IMR-90 (cell line): ENCODE measurements around the gene LYSMD2. TPM values are rescaled to one million over a fixed set of nuclear protein-coding genes. Genes with fewer than 3 reads are reported as not detected.

ENCODE experiments used
- ATAC-seq: fragments of 200-7000 bp; cut with Tn5 transposase; 2 replicates; pipeline ENCODE4 v1.9.1; 2020; ENCODE audit warnings: low read depth, mild to moderate bottlenecking, moderate library complexity
- BruUV-seq: library from RNA; stranded (reverse); fragments of 400-500 nt; replicated peaks from 2 replicates; lab custom pipeline; 2021; lab: Mats Ljungman, UMichigan
- CTCF ChIA-PET: fragments of 300-600 bp; formaldehyde crosslinking; extraction: SDS; loops from one replicate; lab custom pipeline; 2021; ENCODE audit warnings: antibody characterized with exemption; lab: Yijun Ruan, JAX
- POLR2A ChIA-PET: fragments of 300-600 bp; sonication (Branson Sonifier 250); formaldehyde crosslinking; loops from one replicate; lab custom pipeline; 2022; ENCODE audit warnings: antibody characterized with exemption; ENCODE audit not compliant: unreplicated experiment; lab: Charles Lee
- DNase-seq: peaks from one replicate; pipeline ENCODE4 v3.0.0; 2013
- H2AFZ ChIP-seq: replicated peaks from 2 replicates; pipeline ENCODE3; 2013; ENCODE audit warnings: low read length, mild to moderate bottlenecking; ENCODE audit not compliant: poor library complexity
- H2AK5ac ChIP-seq: 2 replicates; pipeline ENCODE4 v1.6.1; 2013; ENCODE audit warnings: low read depth, low read length, inconsistent platforms
- H2AK9ac ChIP-seq: replicated peaks from 2 replicates; pipeline ENCODE3; 2013; ENCODE audit warnings: mild to moderate bottlenecking, low read depth, low read length, moderate library complexity; ENCODE audit not compliant: poor library complexity
- H2BK120ac ChIP-seq: 2 replicates; pipeline ENCODE4 v1.6.1; 2013; ENCODE audit warnings: low read depth, low read length, inconsistent platforms
- H2BK15ac ChIP-seq: 3 replicates; pipeline ENCODE4 v1.6.1; 2013; ENCODE audit warnings: low read depth, low read length, inconsistent platforms
- H2BK20ac ChIP-seq: 2 replicates; pipeline ENCODE4 v1.6.1; 2013; ENCODE audit warnings: low read depth, mild to moderate bottlenecking, inconsistent platforms, low read length, moderate library complexity
- H2BK5ac ChIP-seq: 2 replicates; pipeline ENCODE4 v1.6.1; 2013; ENCODE audit warnings: mild to moderate bottlenecking, low read depth, low read length, inconsistent platforms; ENCODE audit not compliant: poor library complexity, severe bottlenecking
- H3K14ac ChIP-seq: replicated peaks from 2 replicates; pipeline ENCODE4 v1.6.1; 2013; ENCODE audit warnings: low read depth, low read length, inconsistent platforms
- H3K18ac ChIP-seq: 2 replicates; pipeline ENCODE4 v1.6.1; 2013; ENCODE audit warnings: low read depth, low read length, control low read depth
- H3K23ac ChIP-seq: 2 replicates; pipeline ENCODE4 v1.6.1; 2013; ENCODE audit warnings: low read depth, low read length, inconsistent platforms
- H3K27ac ChIP-seq: 2 replicates; pipeline ENCODE4 v1.5.1; 2013; ENCODE audit warnings: mild to moderate bottlenecking, control low read depth, low read length; ENCODE audit not compliant: insufficient read depth
- H3K27me3 ChIP-seq: 2 replicates; pipeline ENCODE4 v1.6.1; 2013; ENCODE audit warnings: low read length; ENCODE audit not compliant: control insufficient read depth, insufficient read depth
- H3K36me3 ChIP-seq: 2 replicates; pipeline ENCODE4 v1.6.1; 2013; ENCODE audit warnings: low read length, mixed read lengths; ENCODE audit not compliant: control insufficient read depth, insufficient read depth
- H3K4ac ChIP-seq: 2 replicates; pipeline ENCODE4 v1.6.1; 2013; ENCODE audit warnings: low read depth, low read length, inconsistent platforms
- H3K4me1 ChIP-seq: 2 replicates; pipeline ENCODE4 v1.6.1; 2013; ENCODE audit warnings: low read length, mixed read lengths; ENCODE audit not compliant: control insufficient read depth, insufficient read depth
- H3K4me2 ChIP-seq: 2 replicates; pipeline ENCODE4 v1.6.1; 2013; ENCODE audit warnings: low read depth, mild to moderate bottlenecking, control low read depth, low read length, moderate library complexity
- H3K4me3 ChIP-seq: 2 replicates; pipeline ENCODE4 v1.5.1; 2013; ENCODE audit warnings: low read depth, mild to moderate bottlenecking, control low read depth, low read length, moderate library complexity; ENCODE audit not compliant: insufficient read depth
- H3K56ac ChIP-seq: 2 replicates; pipeline ENCODE4 v1.6.1; 2013; ENCODE audit warnings: low read length, inconsistent platforms; ENCODE audit not compliant: insufficient read depth; ENCODE audit errors: extremely low read depth
- H3K79me1 ChIP-seq, 2 experiments: 2 replicates each; pipeline ENCODE4 v1.6.1; 2013; ENCODE audit warnings: low read length in 2 of 2, inconsistent platforms in 1 of 2, low read depth in 1 of 2
- H3K9ac ChIP-seq: 2 replicates; pipeline ENCODE4 v1.6.1; 2013; ENCODE audit warnings: low read depth, low read length, control low read depth
- H3K9me1 ChIP-seq: 2 replicates; pipeline ENCODE4 v1.6.1; 2013; ENCODE audit warnings: low read length, inconsistent platforms; ENCODE audit not compliant: insufficient read depth
- H3K9me3 ChIP-seq: 2 replicates; pipeline ENCODE4 v1.6.1; 2013; ENCODE audit warnings: low read length; ENCODE audit not compliant: control insufficient read depth, insufficient read depth
- H4K20me1 ChIP-seq: 2 replicates; pipeline ENCODE4 v1.6.1; 2013; ENCODE audit warnings: low read length, inconsistent platforms; ENCODE audit not compliant: insufficient read depth
- H4K5ac ChIP-seq: 2 replicates; pipeline ENCODE4 v1.6.1; 2013; ENCODE audit warnings: mild to moderate bottlenecking, low read depth, low read length, control low read depth
- H4K8ac ChIP-seq, 2 experiments: 2 replicates each; pipeline ENCODE4 v1.6.1; 2013; ENCODE audit warnings: low read depth in 2 of 2, low read length in 2 of 2, control low read depth in 1 of 2, inconsistent platforms in 1 of 2
- H4K91ac ChIP-seq: 2 replicates; pipeline ENCODE4 v1.6.1; 2013; ENCODE audit warnings: low read depth, low read length, inconsistent platforms; ENCODE audit not compliant: insufficient read depth
- BHLHE40 ChIP-seq: fragments of 150-350 bp; IDR thresholded peaks from 2 replicates; pipeline ENCODE4 v1.6.1; 2016; ENCODE audit warnings: mild to moderate bottlenecking, low read depth, low read length
- CEBPB ChIP-seq: IDR thresholded peaks from 2 replicates; pipeline ENCODE4 v1.6.1; 2012; ENCODE audit warnings: low read depth, low read length, improper control_type of control experiment
- FOS ChIP-seq: fragments of 150-350 bp; IDR thresholded peaks from 2 replicates; pipeline ENCODE4 v1.6.1; 2016; ENCODE audit warnings: low read depth, low read length
- MAFK ChIP-seq: IDR thresholded peaks from 2 replicates; pipeline ENCODE4 v1.6.1; 2012; ENCODE audit warnings: low read depth, low read length, improper control_type of control experiment
- MAZ ChIP-seq: IDR thresholded peaks from 2 replicates; pipeline ENCODE4 v1.6.1; 2012; ENCODE audit warnings: low read depth, mild to moderate bottlenecking, low read length, improper control_type of control experiment, moderate library complexity, borderline replicate concordance
- MXI1 ChIP-seq: IDR thresholded peaks from 2 replicates; pipeline ENCODE4 v1.6.1; 2012; ENCODE audit warnings: low read depth, mild to moderate bottlenecking, low read length, moderate library complexity, borderline replicate concordance
- POLR2A ChIP-seq: IDR thresholded peaks from 2 replicates; pipeline ENCODE4 v1.6.1; 2012; ENCODE audit warnings: mild to moderate bottlenecking, low read depth, low read length
- RAD21 ChIP-seq: IDR thresholded peaks from 2 replicates; pipeline ENCODE4 v1.6.1; 2012; ENCODE audit warnings: low read length, improper control_type of control experiment
- RCOR1 ChIP-seq: IDR thresholded peaks from 2 replicates; pipeline ENCODE4 v1.6.1; 2012; ENCODE audit warnings: mild to moderate bottlenecking, low read length, improper control_type of control experiment; ENCODE audit not compliant: insufficient replicate concordance
- RFX5 ChIP-seq: IDR thresholded peaks from 2 replicates; pipeline ENCODE4 v1.8.0; 2012; ENCODE audit warnings: low read depth, mild to moderate bottlenecking, low read length, moderate library complexity
- SMC3 ChIP-seq: fragments of 150-350 bp; IDR thresholded peaks from 2 replicates; pipeline ENCODE4 v1.6.1; 2016; ENCODE audit warnings: low read depth, mild to moderate bottlenecking, antibody characterized with exemption, low read length, moderate library complexity
- whole genome bisulfite sequencing, 2 experiments: methylation state at CpG; one replicate each; pipeline versions ENCODE4 v1.1.5 to v1.1.7; 2013; ENCODE audit warnings: missing lambda C conversion rate in 2 of 2; ENCODE audit not compliant: insufficient read length in 1 of 2; ENCODE audit errors: extremely low coverage in 2 of 2; 5-methylcytosine and 5-hydroxymethylcytosine counted together
- dilution Hi-C: fragments of 300-500 bp; cut with HindIII; formaldehyde crosslinking; loops from one replicate; pipeline ENCODE4 v1.14.3; 2018; ENCODE audit warnings: low sequenced_read_pairs; ENCODE audit not compliant: unreplicated experiment
- in situ Hi-C: fragments of 300-500 bp; cut with MboI; formaldehyde crosslinking; loops from 3 replicates; pipeline ENCODE4 v1.14.3; 2019; ENCODE audit warnings: low sequenced_read_pairs, inconsistent platforms, mixed read lengths
- intact Hi-C: fragments of 100-400 bp; cut with micrococcal nuclease; formaldehyde crosslinking; loops from 2 replicates; pipeline ENCODE4 v1.10.0; 2022
- polyA plus RNA-seq, 3 experiments: library from polyadenylated mRNA; depleted of rRNA; stranded (reverse); fragments of >200 nt; gene quantifications; 2 replicates each; pipeline ENCODE4 v1.2.3, GENCODE V29; 2012; ENCODE audit warnings: low replicate concordance in 1 of 3
- total RNA-seq: library from RNA; depleted of rRNA; stranded (reverse); fragments of >200 nt; gene quantifications from 2 replicates; pipeline ENCODE4 v1.2.3, GENCODE V29; 2012
- TF ChIP-seq, protein P1 (sequence below): conservative IDR thresholded peaks from 2 replicates; pipeline ENCODE4 v1.5.1; 2012; ENCODE audit warnings: mild to moderate bottlenecking, low read depth, low read length, improper control_type of control experiment
- TF ChIP-seq, protein P2 (sequence below): fragments of 150-350 bp; IDR thresholded peaks from 2 replicates; pipeline ENCODE4 v1.6.1; 2017; ENCODE audit warnings: mild to moderate bottlenecking, antibody characterized with exemption, low read length, low read depth
- TF ChIP-seq, protein P3 (sequence below): fragments of 150-350 bp; IDR thresholded peaks from 2 replicates; pipeline ENCODE4 v1.6.1; 2016; ENCODE audit warnings: low read depth, mild to moderate bottlenecking, low read length, moderate library complexity, borderline replicate concordance

Gene LYSMD2
- total and polyA plus RNA-seq, 2 of the 4 experiments (the other 2 are of a cell fraction), result 5.9 to 6.0 TPM

DNA sequence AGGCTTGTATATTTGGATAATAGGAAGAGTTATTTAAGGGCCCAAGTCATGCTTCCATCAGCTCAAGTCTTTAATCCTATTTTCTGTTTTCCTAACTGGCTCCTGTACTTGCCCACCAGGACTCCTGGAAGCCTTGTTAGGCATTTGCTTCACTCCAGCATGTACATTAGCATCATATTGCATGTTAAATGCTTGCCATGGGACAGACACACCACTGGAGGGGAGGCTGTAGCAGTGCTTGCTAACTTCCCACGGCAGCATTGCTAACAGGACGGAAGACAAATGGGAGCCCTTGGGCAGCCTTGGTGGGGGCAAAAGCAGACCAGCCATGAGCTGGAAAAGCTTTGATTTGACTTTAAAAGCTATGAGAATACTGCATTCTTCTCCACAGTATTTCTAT is 20.0 kb upstream of the LYSMD2 start:
- H4K20me1 ChIP-seq, result peaks cover 13% of the 10 kb centered on the region; the same call in 1 of the 2 replicates
- no peak overlapping the region for H3K23ac ChIP-seq
- intact Hi-C loops (loop anchor here (5.0 kb wide), 1 partner anchor 70 kb away; no protein-coding TSS in a partner anchor), dilution Hi-C loops (no loop called here), in situ Hi-C loops (no loop called here)
- no peak overlapping the region for H2BK5ac ChIP-seq
- peak overlapping the region; percentile 62 for H2AFZ ChIP-seq
- no peaks in the 10 kb centered on the region for H3K27me3 ChIP-seq
- no peaks in the 10 kb centered on the region for H3K9me3 ChIP-seq
- peaks cover 9% of the 10 kb centered on the region for H3K4me1 ChIP-seq
- no peak overlapping the region for H3K9ac ChIP-seq
- no peak overlapping the region for H3K56ac ChIP-seq
- no peak for DNase-seq
- TF ChIP-seq RFX5 (no peak), MAZ (no peak), RAD21 (no peak), FOS (no peak), POLR2A (no peak), SMC3 (no peak), MAFK (no peak), CEBPB (no peak), RCOR1 (no peak), MXI1 (no peak), BHLHE40 (no peak)
- TF ChIP-seq, protein P1, sequence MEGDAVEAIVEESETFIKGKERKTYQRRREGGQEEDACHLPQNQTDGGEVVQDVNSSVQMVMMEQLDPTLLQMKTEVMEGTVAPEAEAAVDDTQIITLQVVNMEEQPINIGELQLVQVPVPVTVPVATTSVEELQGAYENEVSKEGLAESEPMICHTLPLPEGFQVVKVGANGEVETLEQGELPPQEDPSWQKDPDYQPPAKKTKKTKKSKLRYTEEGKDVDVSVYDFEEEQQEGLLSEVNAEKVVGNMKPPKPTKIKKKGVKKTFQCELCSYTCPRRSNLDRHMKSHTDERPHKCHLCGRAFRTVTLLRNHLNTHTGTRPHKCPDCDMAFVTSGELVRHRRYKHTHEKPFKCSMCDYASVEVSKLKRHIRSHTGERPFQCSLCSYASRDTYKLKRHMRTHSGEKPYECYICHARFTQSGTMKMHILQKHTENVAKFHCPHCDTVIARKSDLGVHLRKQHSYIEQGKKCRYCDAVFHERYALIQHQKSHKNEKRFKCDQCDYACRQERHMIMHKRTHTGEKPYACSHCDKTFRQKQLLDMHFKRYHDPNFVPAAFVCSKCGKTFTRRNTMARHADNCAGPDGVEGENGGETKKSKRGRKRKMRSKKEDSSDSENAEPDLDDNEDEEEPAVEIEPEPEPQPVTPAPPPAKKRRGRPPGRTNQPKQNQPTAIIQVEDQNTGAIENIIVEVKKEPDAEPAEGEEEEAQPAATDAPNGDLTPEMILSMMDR, result no peak
- TF ChIP-seq, protein P2, sequence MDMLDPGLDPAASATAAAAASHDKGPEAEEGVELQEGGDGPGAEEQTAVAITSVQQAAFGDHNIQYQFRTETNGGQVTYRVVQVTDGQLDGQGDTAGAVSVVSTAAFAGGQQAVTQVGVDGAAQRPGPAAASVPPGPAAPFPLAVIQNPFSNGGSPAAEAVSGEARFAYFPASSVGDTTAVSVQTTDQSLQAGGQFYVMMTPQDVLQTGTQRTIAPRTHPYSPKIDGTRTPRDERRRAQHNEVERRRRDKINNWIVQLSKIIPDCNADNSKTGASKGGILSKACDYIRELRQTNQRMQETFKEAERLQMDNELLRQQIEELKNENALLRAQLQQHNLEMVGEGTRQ, result no peak
- TF ChIP-seq, protein P3, sequence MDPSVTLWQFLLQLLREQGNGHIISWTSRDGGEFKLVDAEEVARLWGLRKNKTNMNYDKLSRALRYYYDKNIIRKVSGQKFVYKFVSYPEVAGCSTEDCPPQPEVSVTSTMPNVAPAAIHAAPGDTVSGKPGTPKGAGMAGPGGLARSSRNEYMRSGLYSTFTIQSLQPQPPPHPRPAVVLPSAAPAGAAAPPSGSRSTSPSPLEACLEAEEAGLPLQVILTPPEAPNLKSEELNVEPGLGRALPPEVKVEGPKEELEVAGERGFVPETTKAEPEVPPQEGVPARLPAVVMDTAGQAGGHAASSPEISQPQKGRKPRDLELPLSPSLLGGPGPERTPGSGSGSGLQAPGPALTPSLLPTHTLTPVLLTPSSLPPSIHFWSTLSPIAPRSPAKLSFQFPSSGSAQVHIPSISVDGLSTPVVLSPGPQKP, result no peak
- no peak overlapping the region for H4K5ac ChIP-seq
- POLR2A ChIA-PET, result no interaction called here
- no peak overlapping the region for H3K14ac ChIP-seq
- no CpG with 5 or more reads among the region's 2 CpGs for WGBS, 2 experiments
- no peak overlapping the region for H4K91ac ChIP-seq
- peaks cover 7% of the 10 kb centered on the region for H3K9me1 ChIP-seq
- no peak overlapping the region for H3K4me2 ChIP-seq
- H3K79me1 ChIP-seq, result peaks cover 6 to 29% of the 10 kb centered on the region in 2 experiments; a peak in 3 of 4 replicates
- H2BK120ac ChIP-seq, result no peak overlapping the region
- CTCF ChIA-PET, result no interaction called here
- H2AK5ac ChIP-seq, result no peak overlapping the region
- H4K8ac ChIP-seq, result no peak overlapping the region
- no TSS peak for BruUV-seq
- no peak overlapping the region for H3K4ac ChIP-seq
- no peak overlapping the region for H3K27ac ChIP-seq
- ATAC-seq, result no peak
- no peak overlapping the region for H2BK15ac ChIP-seq
- no peak overlapping the region for H2AK9ac ChIP-seq
- H3K4me3 ChIP-seq, result no peak overlapping the region
- no peak overlapping the region for H3K18ac ChIP-seq
- no peak overlapping the region for H2BK20ac ChIP-seq
- H3K36me3 ChIP-seq, result no peaks in the 10 kb centered on the region
